DMS 273 (cell line): ENCODE results near the gene SLIT3.

Source experiments
- DNase-seq: peaks from one replicate; lab custom pipeline; 2025; ENCODE audit not compliant: unreplicated experiment; lab: John Stamatoyannopoulos, UW

SLIT3 gene

DNA sequence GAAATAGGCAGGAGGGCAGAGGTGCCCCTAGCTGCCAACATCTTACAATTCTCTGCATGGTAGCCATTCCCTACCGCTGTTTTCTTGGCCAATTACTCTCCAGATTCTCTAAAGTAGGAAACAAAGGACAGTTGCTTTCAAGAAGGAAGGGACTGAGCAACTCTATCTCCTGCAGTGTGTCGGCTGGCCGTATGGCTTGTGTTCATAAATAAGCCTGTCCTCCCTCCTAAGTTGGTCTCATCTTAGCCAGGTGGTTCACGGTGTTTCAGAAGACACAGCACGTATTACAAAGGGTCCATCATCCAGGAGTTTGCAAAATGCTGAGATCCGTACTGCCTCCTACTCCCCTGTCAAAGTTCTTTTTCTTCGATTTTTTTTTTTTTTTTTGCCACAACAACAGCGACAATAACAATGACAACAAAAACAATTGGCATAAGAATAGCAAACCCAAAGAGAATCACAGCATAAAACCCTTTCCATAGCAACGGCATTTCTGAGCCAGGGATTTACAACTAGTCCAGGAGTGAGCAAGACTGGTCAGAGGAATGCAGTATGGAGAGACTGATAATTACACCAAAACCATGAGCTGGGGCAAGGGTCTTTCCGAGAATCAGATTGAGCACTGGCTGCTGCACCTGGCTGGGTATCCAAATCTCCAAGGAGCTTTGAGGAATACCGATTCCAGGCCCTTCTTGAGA, 212.8 kb downstream of the SLIT3 start:
- DNase-seq: no peak

DNA sequence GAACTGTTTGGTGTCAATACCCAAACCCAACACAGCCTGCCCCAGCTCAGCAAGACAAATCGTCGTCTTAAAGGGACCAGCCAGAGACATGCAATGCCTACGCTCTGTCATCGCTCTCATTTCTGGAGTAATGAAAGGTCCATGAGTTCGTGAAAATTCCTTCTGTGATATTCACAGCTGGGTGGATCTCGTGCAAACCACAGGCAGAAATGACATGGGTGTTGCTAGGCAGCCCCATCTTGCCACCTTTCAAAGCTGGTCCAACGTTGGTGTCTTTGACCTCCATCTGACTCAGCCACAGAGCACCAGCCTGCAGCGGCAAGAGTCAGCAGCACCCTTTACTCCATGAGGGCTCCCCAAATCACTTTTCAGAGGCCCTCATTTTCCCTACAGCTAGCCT, 215.3 kb downstream of the SLIT3 start:
- no peak for DNase-seq

GRCh38 chr5:169085212-169085611, 215.7 kb downstream of the SLIT3 start:
- DNase-seq: no peak

- DNase-seq: no peak
These were observed 216.2 kb downstream of the SLIT3 start for GRCh38 chr5:169084775-169085174.

GRCh38 chr5:169083394-169084018, 217.4 kb downstream of the SLIT3 start:
- peak; percentile 7 for DNase-seq

DNA sequence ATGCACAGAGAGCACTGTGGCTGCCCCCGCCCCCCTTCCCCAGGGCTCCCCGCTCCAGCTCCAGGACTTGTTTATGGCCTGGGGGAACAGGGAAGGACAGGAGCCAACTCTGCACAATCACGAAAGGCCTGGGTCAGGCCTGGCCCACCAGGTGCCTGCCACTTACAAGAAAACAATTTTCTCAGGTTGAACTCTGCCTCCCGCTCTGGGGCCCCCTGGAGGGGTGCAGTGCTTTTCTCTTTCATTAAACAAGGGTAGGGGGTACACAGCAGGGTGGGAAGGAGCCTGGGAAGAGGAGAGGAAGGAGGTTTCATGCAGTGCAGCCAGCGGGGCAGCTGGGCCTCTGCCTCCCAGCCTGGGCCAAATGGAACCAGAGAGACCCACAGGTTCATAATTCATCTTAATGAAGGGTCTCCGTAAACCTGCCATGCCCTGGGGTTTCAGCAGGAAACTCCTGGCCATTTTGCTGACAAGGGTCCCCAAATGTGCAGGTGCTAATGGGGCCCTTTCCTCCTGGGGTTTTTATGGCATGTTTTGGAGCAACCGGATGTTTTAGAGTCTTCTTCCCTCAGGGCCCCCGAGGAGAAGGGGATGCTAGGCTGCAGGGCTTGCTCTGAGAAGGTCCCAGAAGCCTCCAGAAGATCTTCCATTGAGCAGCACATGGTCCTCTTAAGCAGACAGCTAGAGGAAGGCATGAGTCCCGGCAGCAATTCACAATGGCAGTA, 219.8 kb downstream of the SLIT3 start:
- no peak for DNase-seq

- peak; percentile 13 for DNase-seq
These were observed 220.5 kb downstream of the SLIT3 start for GRCh38 chr5:169080448-169080911.

- DNase-seq: no peak
These were observed 221.2 kb downstream of the SLIT3 start for GRCh38 chr5:169079697-169080096.

DNA sequence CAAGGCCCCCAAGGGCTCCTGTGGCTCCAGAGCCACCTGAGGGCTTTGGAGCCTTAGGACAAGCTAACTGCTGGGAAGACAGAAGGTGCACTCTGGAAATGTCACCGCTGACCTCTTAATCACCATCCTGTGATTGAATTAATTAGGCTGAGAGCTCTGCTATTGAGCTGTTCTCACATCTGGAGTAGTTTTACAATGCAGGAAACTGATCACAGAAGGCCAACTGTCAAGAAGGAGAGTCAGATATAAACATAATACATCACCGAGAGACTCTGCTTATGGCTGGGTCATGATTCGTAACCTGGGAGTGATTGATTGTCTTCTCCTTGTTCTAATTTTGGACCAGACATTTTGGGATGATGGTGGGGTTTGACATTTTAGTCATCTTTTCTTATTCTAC, 226.1 kb downstream of the SLIT3 start:
- DNase-seq: peak; percentile 72

DNA sequence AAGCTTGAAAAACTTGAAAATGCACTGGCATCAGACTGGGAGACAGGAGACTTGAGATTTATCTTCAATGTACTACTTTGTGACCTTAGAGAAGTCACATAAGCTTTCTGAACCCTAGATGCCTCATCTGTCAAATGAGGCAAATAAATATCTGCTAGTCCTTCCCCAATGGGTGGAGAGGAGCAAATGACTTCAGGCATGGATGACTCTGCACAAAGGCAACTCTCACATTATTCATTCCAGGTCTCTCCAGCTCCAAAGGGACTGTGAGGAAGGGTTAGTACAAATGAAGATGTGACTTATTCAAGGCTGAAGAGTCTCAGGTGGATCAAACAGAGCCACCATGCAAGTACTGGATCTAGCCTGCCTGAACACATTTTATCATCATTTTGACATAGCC, 228.7 kb downstream of the SLIT3 start:
- no peak for DNase-seq

- no peak for DNase-seq
These were observed 230.5 kb downstream of the SLIT3 start for GRCh38 chr5:169070413-169070812.

GRCh38 chr5:169067751-169068173, 233.2 kb downstream of the SLIT3 start:
- DNase-seq: no peak

DNA sequence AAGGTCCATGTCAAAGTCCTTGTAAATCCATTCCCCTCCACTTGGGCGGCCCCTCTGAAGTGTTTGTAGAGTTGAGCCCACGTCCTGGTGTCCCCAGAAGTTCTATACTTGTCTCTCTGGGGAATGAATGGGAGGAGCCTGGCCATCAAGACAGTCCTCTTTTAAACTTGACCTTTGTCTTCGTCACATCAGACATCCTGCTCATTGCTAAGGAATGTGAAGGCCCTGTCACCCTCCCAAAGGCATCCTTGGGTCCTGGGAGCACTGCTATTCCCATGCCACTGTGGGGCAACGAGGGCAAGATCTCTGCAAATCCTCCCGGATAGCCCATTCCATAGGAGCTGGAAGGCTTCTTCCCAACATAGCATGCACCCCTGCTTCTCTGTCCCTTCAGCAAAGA, 235.5 kb downstream of the SLIT3 start:
- DNase-seq: no peak

- DNase-seq: peak; percentile 11
These were observed 236.8 kb downstream of the SLIT3 start for GRCh38 chr5:169064093-169064492.

DNA sequence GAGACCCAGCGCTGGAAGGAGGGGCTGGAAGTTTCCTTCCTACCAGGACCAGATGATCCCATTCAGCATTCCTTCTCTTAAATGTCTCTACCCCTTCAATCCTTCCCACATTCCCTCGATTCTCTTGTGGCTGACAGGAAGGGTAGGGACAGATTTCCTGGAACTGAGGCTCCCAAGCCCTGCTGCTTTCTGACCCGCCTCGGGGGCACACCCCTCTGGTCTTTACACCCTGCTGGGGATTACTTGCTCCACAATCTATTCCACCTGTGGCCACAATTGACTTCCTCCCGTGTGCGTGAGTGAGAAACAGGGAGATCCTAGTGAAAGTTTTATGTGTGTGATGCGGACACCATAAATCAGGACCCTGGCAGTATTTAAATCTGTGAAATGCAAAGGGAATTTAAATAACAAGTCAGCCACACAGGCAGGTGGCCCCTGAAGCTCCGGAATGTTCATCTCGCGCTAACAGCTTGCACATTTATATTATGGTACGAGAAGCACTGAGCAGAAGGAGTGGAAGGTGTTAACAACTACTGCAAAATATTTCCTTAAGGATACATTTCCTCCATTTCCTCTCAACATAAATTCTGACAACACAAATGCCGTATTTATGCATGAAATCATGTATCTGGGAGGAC, 237.5 kb downstream of the SLIT3 start:
- DNase-seq: no peak

- no peak for DNase-seq
These were observed 238.2 kb downstream of the SLIT3 start for GRCh38 chr5:169062690-169063089.

- no peak for DNase-seq
These were observed 246.4 kb downstream of the SLIT3 start for GRCh38 chr5:169054506-169054905.

- DNase-seq: no peak
These were observed 248.7 kb downstream of the SLIT3 start for GRCh38 chr5:169052207-169052606.

- DNase-seq: no peak
These were observed 249.6 kb downstream of the SLIT3 start for GRCh38 chr5:169051351-169051750.

- no peak for DNase-seq
These were observed 250.3 kb downstream of the SLIT3 start for GRCh38 chr5:169050636-169051035.

- no peak for DNase-seq
These were observed 250.8 kb downstream of the SLIT3 start for GRCh38 chr5:169050146-169050571.

DNA sequence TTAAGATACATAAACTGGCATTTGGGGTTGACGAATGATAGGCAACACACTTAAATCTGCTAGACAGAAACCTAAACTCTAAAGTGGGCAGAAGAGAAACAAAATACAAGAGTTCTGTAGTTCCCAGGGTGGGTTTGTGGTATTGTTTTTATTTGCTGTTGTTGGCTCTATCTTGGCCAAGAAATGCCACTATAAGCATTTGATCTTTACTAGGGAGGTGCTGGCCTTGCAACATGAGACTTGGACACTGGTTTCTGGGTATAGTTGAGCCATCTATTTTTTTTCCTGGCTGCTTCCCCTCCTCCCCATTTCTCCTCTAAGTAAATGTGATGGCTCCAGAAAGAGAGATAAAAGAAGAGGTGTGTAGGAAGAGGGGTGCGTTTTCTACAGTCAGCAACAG, 251.2 kb downstream of the SLIT3 start:
- DNase-seq: no peak
